HG03565 (cell line): Measurements from ENCODE around the gene DLK2.
"Not testable (repeated sequence)": the region's sequence is repeated elsewhere in the genome, so short reads cannot be mapped to it uniquely, and the experiment has no call there.

ENCODE experiments used
- ATAC-seq: cut with Tn5 transposase; IDR thresholded peaks from one replicate; pipeline ENCODE4 v1.9.1; 2021; ENCODE audit warnings: mild to moderate bottlenecking, moderate library complexity; ENCODE audit not compliant: unreplicated experiment

The DLK2 gene

GRCh38 chr6:43428874-43429273, 26.5 kb downstream of the DLK2 start:
- ATAC-seq, result no peak

- ATAC-seq, result peak; percentile 21
These were observed 27.2 kb downstream of the DLK2 start for GRCh38 chr6:43428112-43428570.

- ATAC-seq, result peak; percentile 93
These were observed 27.8 kb downstream of the DLK2 start, which contains the start of gene ABCC10 for GRCh38 chr6:43427406-43428111. ABCC10 (plus strand) TSS chr6:43427541; CDS start chr6:43427979, 438 bp downstream.

GRCh38 chr6:43426928-43427405, 28.4 kb downstream of the DLK2 start:
- no peak for ATAC-seq

GRCh38 chr6:43425083-43425482, 30.3 kb downstream of the DLK2 start:
- not testable (repeated sequence) for ATAC-seq

GRCh38 chr6:43421831-43422230, 33.5 kb downstream of the DLK2 start:
- ATAC-seq, result no peak

- ATAC-seq, result no peak
These were observed 35.2 kb downstream of the DLK2 start for GRCh38 chr6:43420012-43420709.

- ATAC-seq, result no peak
These were observed 38.4 kb downstream of the DLK2 start for GRCh38 chr6:43416935-43417334.

GRCh38 chr6:43415275-43415674, 40.1 kb downstream of the DLK2 start:
- ATAC-seq, result not testable (repeated sequence)

GRCh38 chr6:43413002-43413401, 42.3 kb downstream of the DLK2 start:
- ATAC-seq, result no peak

- ATAC-seq, result no peak
These were observed 42.8 kb downstream of the DLK2 start for GRCh38 chr6:43412541-43412940.

GRCh38 chr6:43410776-43411175, 44.6 kb downstream of the DLK2 start:
- not testable (repeated sequence) for ATAC-seq

GRCh38 chr6:43408259-43408658, 47.1 kb downstream of the DLK2 start:
- no peak for ATAC-seq

GRCh38 chr6:43407296-43407695, 48.1 kb downstream of the DLK2 start:
- ATAC-seq, result no peak

GRCh38 chr6:43405354-43405753, 50.0 kb downstream of the DLK2 start:
- ATAC-seq, result no peak

GRCh38 chr6:43402820-43403219, 52.5 kb downstream of the DLK2 start:
- no peak for ATAC-seq

GRCh38 chr6:43401730-43402129, 53.6 kb downstream of the DLK2 start:
- ATAC-seq, result no peak
